HepG2 (cell line): ENCODE data around the gene ZDHHC7. TPM values are rescaled to one million over a fixed set of nuclear protein-coding genes. Genes with fewer than 3 reads are reported as not detected.

Experiments
- CHD4 ChIP-seq: fragments of 200-600 bp; sonication (generic); IDR thresholded peaks from 2 replicates; pipeline ENCODE4 v1.7.0; 2017; ENCODE audit warnings: mild to moderate bottlenecking, low read length, borderline replicate concordance
- ERF ChIP-seq: IDR thresholded peaks from 2 replicates; pipeline ENCODE4 v1.6.1; 2018; ENCODE audit warnings: missing biosample characterization, missing genetic modification reagents
- FOSL1 ChIP-seq: sonication (generic); formaldehyde crosslinking; IDR thresholded peaks from 2 replicates; pipeline ENCODE4 v1.9.0; 2021; ENCODE audit warnings: missing genetic modification reagents, borderline replicate concordance
- GTF2F1 ChIP-seq: fragments of 150-350 bp; IDR thresholded peaks from 2 replicates; pipeline ENCODE4 v1.6.1; 2014; ENCODE audit warnings: low read length
- IKZF1 ChIP-seq: fragments of 450-650 bp; IDR thresholded peaks from 2 replicates; pipeline ENCODE4 v1.7.1; 2016
- MEIS1 ChIP-seq: sonication (generic); formaldehyde crosslinking; IDR thresholded peaks from 2 replicates; pipeline ENCODE4 v1.9.0; 2021; ENCODE audit warnings: mild to moderate bottlenecking, missing genetic modification reagents, moderate library complexity, borderline replicate concordance
- MXD4 ChIP-seq: IDR thresholded peaks from 2 replicates; pipeline ENCODE4 v1.6.1; 2016; ENCODE audit warnings: mild to moderate bottlenecking, missing biosample characterization, missing genetic modification reagents
- NR1H2 ChIP-seq: sonication (generic); formaldehyde crosslinking; IDR thresholded peaks from 2 replicates; pipeline ENCODE4 v1.8.1; 2022; ENCODE audit warnings: low read depth, missing genetic modification reagents, borderline replicate concordance
- POLR2AphosphoS2 ChIP-seq: IDR thresholded peaks from 2 replicates; pipeline ENCODE4 v1.6.1; 2011; ENCODE audit warnings: low read depth, low read length, improper control_type of control experiment
- RFXAP ChIP-seq: sonication (generic); formaldehyde crosslinking; IDR thresholded peaks from 2 replicates; pipeline ENCODE4 v1.4.0; 2020; ENCODE audit warnings: missing genetic modification reagents, borderline replicate concordance
- SMAD1 ChIP-seq: sonication (generic); formaldehyde crosslinking; IDR thresholded peaks from 2 replicates; pipeline ENCODE4 v1.4.0; 2020; ENCODE audit warnings: missing genetic modification reagents, low read depth, mild to moderate bottlenecking, borderline replicate concordance
- TBL1XR1 ChIP-seq: fragments of 150-350 bp; IDR thresholded peaks from 2 replicates; pipeline ENCODE4 v1.6.1; 2014; ENCODE audit warnings: borderline replicate concordance, low read length; ENCODE audit not compliant: partially characterized antibody
- ZFP82 ChIP-seq: sonication (generic); formaldehyde crosslinking; IDR thresholded peaks from 2 replicates; pipeline ENCODE4 v1.5.1; 2020; ENCODE audit warnings: mild to moderate bottlenecking, missing genetic modification reagents, borderline replicate concordance
- ZKSCAN1 ChIP-seq: fragments of 150-350 bp; IDR thresholded peaks from 2 replicates; pipeline ENCODE4 v1.6.1; 2014; ENCODE audit warnings: low read length
- ZNF234 ChIP-seq: sonication (generic); formaldehyde crosslinking; conservative IDR thresholded peaks from 2 replicates; pipeline ENCODE4 v1.5.1; 2020; ENCODE audit warnings: mild to moderate bottlenecking, missing genetic modification reagents
- ZNF24 ChIP-seq: fragments of 450-650 bp; IDR thresholded peaks from 2 replicates; pipeline ENCODE4 v1.6.1; 2017; ENCODE audit warnings: antibody characterized with exemption, mild to moderate bottlenecking
- ZNF33A ChIP-seq: sonication (generic); formaldehyde crosslinking; IDR thresholded peaks from 2 replicates; pipeline ENCODE4 v1.5.1; 2020; ENCODE audit warnings: missing genetic modification reagents, mild to moderate bottlenecking, moderate library complexity, borderline replicate concordance
- ZNF33B ChIP-seq: sonication (generic); formaldehyde crosslinking; IDR thresholded peaks from 2 replicates; pipeline ENCODE4 v1.5.1; 2020; ENCODE audit warnings: mild to moderate bottlenecking, missing genetic modification reagents
- ZNF543 ChIP-seq: sonication (generic); formaldehyde crosslinking; IDR thresholded peaks from 2 replicates; pipeline ENCODE4 v1.4.0; 2020; ENCODE audit warnings: mild to moderate bottlenecking, missing genetic modification reagents
- ZNF589 ChIP-seq: sonication (generic); formaldehyde crosslinking; conservative IDR thresholded peaks from 2 replicates; pipeline ENCODE4 v1.8.0; 2022; ENCODE audit warnings: mild to moderate bottlenecking, moderate library complexity, missing genetic modification reagents
- ZNF619 ChIP-seq: sonication (generic); formaldehyde crosslinking; IDR thresholded peaks from 2 replicates; pipeline ENCODE4 v1.4.0; 2020; ENCODE audit warnings: mild to moderate bottlenecking, missing genetic modification reagents
- ZNF639 ChIP-seq: conservative IDR thresholded peaks from 2 replicates; pipeline ENCODE4 v1.6.1; 2018; ENCODE audit warnings: missing genetic modification reagents
- ZNF800 ChIP-seq: sonication (generic); formaldehyde crosslinking; IDR thresholded peaks from 2 replicates; pipeline ENCODE4 v1.4.0; 2020; ENCODE audit warnings: missing genetic modification reagents
- polyA plus RNA-seq, 8 experiments: library from polyadenylated mRNA; depleted of rRNA in 3 of 8; stranded (reverse) in 7 of 8; unstranded in 1 of 8; fragments of >200 nt; fragmentation: Illumina TruSeq in 4 of 8; extraction: Trizol in 4 of 8; gene quantifications; 2 replicates each; pipeline versions ENCODE4 v1.2.1 to v1.2.3, GENCODE V29; 2011 to 2016; ENCODE audit warnings: low read depth in 4 of 8, missing spikeins in 1 of 8, mixed read lengths in 1 of 8; ENCODE audit not compliant: insufficient read depth in 1 of 8
- total RNA-seq, 5 experiments: library from RNA; depleted of rRNA; stranded (reverse); fragments of >200 nt; fragmentation: Illumina TruSeq; extraction: Trizol; gene quantifications; 2 replicates each; pipeline ENCODE4 v1.2.3, GENCODE V29; 2016; ENCODE audit warnings: low read depth in 1 of 5
- TF ChIP-seq, protein P1 (sequence below): sonication (generic); formaldehyde crosslinking; IDR thresholded peaks from 2 replicates; pipeline ENCODE4 v1.4.0; 2020; ENCODE audit warnings: missing genetic modification reagents
- TF ChIP-seq, protein P2 (sequence below): sonication (generic); formaldehyde crosslinking; IDR thresholded peaks from 2 replicates; pipeline ENCODE4 v1.8.1; 2022; ENCODE audit warnings: mild to moderate bottlenecking, missing genetic modification reagents

Gene ZDHHC7
- total and polyA plus RNA-seq, 2 of the 13 experiments (the other 11 are each of a cell fraction or from before 2014, with no cell fraction given) = 46.8 to 67.6 TPM

- TF ChIP-seq, protein P1, sequence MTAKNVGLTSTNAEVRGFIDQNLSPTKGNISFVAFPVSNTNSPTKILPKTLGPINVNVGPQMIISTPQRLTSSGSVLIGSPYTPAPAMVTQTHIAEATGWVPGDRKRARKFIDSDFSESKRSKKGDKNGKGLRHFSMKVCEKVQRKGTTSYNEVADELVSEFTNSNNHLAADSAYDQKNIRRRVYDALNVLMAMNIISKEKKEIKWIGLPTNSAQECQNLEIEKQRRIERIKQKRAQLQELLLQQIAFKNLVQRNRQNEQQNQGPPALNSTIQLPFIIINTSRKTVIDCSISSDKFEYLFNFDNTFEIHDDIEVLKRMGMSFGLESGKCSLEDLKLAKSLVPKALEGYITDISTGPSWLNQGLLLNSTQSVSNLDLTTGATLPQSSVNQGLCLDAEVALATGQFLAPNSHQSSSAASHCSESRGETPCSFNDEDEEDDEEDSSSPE = peak; percentile 77
- TF ChIP-seq ZFP82 (CRISPR knock-in tag) (no peak), CHD4 (no peak), MEIS1 (CRISPR knock-in tag) (no peak; the same call in 1 of the 2 replicates), SMAD1 (CRISPR knock-in tag) (no peak), ZNF800 (no peak), ZNF33B (CRISPR knock-in tag) (0 out of 2 replicates have a peak, but pooled peaks have one; percentile 22), ZNF543 (peak; percentile 94), GTF2F1 (no peak), ZNF234 (no peak), ZNF589 (CRISPR knock-in tag) (no peak), MXD4 (CRISPR knock-in tag) (no peak), IKZF1 (no peak), ZNF619 (no peak), TBL1XR1 (no peak), ZKSCAN1 (no peak), RFXAP (CRISPR knock-in tag) (peak; percentile 57; the same call in 1 of the 2 replicates), POLR2AphosphoS2 (no peak), FOSL1 (CRISPR knock-in tag) (no peak), ZNF24 (no peak), ZNF33A (CRISPR knock-in tag) (no peak), ZNF639 (CRISPR knock-in tag) (no peak), ERF (CRISPR knock-in tag) (peak; percentile 47; the same call in 1 of the 2 replicates), NR1H2 (no peak)
- TF ChIP-seq, protein P2, sequence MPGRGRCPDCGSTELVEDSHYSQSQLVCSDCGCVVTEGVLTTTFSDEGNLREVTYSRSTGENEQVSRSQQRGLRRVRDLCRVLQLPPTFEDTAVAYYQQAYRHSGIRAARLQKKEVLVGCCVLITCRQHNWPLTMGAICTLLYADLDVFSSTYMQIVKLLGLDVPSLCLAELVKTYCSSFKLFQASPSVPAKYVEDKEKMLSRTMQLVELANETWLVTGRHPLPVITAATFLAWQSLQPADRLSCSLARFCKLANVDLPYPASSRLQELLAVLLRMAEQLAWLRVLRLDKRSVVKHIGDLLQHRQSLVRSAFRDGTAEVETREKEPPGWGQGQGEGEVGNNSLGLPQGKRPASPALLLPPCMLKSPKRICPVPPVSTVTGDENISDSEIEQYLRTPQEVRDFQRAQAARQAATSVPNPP (CRISPR knock-in tag) = peak; percentile 60; the same call in 1 of the 2 replicates
Observed at GRCh38 chr16:85055493-85056210, 44.3 kb upstream of the ZDHHC7 start (continued).
